ENCODE results near the gene RFLNA. TPM values are rescaled to one million over a fixed set of nuclear protein-coding genes. Genes with fewer than 3 reads are reported as not detected.
A peak's percentile ranks its signal among the peaks of the same experiment; 100 is the strongest.

Gene RFLNA
- total RNA-seq, 8 experiments from 2014 or later = 3.2 to 21.2 (median 4.9) TPM

GRCh38 chr12:124270671-124271070 is 24.2 kb upstream of the RFLNA start:
- 64 to 100% (median 68%) methylated on average over 1 to 6 of the region's 6 CpGs; no CpG with 5 or more reads in 5 of the 10 experiments for WGBS, 10 experiments
- no peak for ATAC-seq (replicated peaks in 6 of 8)
- Histone ChIP-seq H3K4me3 (no peak overlapping the region), H3K4me1 (replicated peaks in 1 of 2) (peaks cover 0 to 5% of the 10 kb centered on the region in 2 donors), H3K27ac (no peak overlapping the region)
- in situ Hi-C loops (cut with MboI; ENCODE audit: low pct_unique_long_range_greater_than_20kb in 2 of 9, low sequenced_read_pairs in 9 of 9, unreplicated experiment in 9 of 9) = no loop called here

GRCh38 chr12:124273630-124274029 is 21.3 kb upstream of the RFLNA start:
- ATAC-seq (replicated peaks in 6 of 8) = peak; percentile 77 to 97 (median 90)
- in situ Hi-C loops (cut with MboI; ENCODE audit: low pct_unique_long_range_greater_than_20kb in 2 of 9, low sequenced_read_pairs in 9 of 9, unreplicated experiment in 9 of 9) = no loop called here
- 80 to 100% (median 97%) methylated on average over 1 to 3 of the region's 3 CpGs for WGBS, 10 experiments
- H3K4me3 ChIP-seq = no peak overlapping the region
- no peak overlapping the region for H3K27ac ChIP-seq
- H3K4me1 ChIP-seq (replicated peaks in 1 of 2) = peaks cover 9 to 15% of the 10 kb centered on the region in 2 donors

DNA sequence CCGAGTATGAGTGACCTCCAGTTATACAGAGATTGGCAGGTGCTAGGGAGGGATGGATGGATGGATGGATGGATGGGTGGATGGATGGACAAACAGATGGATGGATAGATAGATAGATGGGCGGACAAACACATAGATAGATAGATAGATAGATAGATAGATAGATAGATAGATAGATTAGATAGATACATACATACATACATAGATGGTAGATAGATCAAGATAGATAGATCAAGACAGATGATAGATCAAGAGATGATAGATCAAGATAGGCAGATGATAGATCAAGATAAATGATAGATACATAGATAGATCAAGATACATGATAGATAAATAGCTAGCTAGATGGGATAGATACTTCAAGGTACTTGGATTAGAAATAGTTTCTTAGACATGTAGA is 18.6 kb upstream of the RFLNA start:
- Histone ChIP-seq H3K4me3 (no peak overlapping the region), H3K4me1 (replicated peaks in 1 of 2) (peaks cover 15 to 29% of the 10 kb centered on the region in 2 donors), H3K27ac (no peak overlapping the region)
- 71 to 100% (median 91%) methylated on average over 1 to 2 of the region's 2 CpGs; no CpG with 5 or more reads in 2 of the 10 experiments for WGBS, 10 experiments
- no peak for ATAC-seq (replicated peaks in 6 of 8)
- in situ Hi-C loops (cut with MboI; ENCODE audit: low pct_unique_long_range_greater_than_20kb in 2 of 9, low sequenced_read_pairs in 9 of 9, unreplicated experiment in 9 of 9) = loop anchor here in 1 of 9 experiments (25.0 kb wide), 1 partner anchor 239 kb away; no protein-coding TSS in a partner anchor

- Histone ChIP-seq H3K4me1 (replicated peaks in 1 of 2) (peaks cover 15 to 29% of the 10 kb centered on the region in 2 donors), H3K4me3 (no peak overlapping the region), H3K27ac (no peak overlapping the region)
- in situ Hi-C loops (cut with MboI; ENCODE audit: low pct_unique_long_range_greater_than_20kb in 2 of 9, low sequenced_read_pairs in 9 of 9, unreplicated experiment in 9 of 9) = loop anchor here in 1 of 9 experiments (25.0 kb wide), 1 partner anchor 240 kb away; no protein-coding TSS in a partner anchor
- peak in 5 of 8 experiments; percentile 12 to 61 (median 42) for ATAC-seq (replicated peaks in 6 of 8)
- WGBS, 10 experiments = 20 to 92% (median 54%) methylated on average over 1 to 9 of the region's 16 CpGs; no CpG with 5 or more reads in 7 of the 10 experiments
Observed at GRCh38 chr12:124277394-124278241, 17.3 kb upstream of the RFLNA start.

DNA sequence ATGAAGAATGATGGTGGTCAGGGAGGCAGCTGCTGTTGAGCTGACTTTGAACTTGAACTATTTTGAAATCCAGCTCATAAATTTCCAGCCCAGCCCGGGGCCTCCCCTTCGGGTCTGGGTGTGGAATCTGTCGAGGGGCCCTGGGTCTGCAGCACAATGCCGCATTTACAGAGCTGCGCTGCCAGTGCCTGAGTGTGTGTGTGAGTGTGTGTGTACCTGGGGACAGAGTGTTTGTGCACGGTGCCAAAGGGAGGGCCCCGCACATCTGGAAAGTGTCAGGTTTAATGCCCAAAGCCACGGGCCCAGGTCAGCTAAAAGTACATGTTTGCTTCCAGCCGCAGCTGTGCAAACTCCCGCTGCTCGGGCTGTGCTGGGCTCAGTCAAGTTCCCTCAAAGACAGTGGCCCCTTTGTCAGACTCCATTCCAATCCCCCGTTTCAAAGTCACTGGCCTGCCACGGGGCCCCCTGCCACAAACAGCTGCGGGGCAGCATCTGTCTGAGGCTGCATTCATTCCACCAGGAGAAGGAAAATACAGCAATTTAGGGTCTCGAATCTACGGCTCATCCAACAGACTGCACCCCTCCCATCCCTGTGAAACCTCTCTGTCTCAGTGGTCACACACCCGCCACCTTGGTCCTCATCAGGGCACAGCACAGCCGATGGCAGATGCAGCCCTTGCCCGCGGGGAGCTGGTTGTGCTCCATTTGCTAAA is 16.3 kb upstream of the RFLNA start:
- Histone ChIP-seq H3K4me3 (no peak overlapping the region), H3K4me1 (replicated peaks in 1 of 2) (peaks cover 15 to 28% of the 10 kb centered on the region in 2 donors), H3K27ac (peak overlapping the region in 1 of 2 donors; percentile 23)
- peak in 7 of 8 experiments; percentile 34 to 70 (median 43) for ATAC-seq (replicated peaks in 6 of 8)
- in situ Hi-C loops (cut with MboI; ENCODE audit: low pct_unique_long_range_greater_than_20kb in 2 of 9, low sequenced_read_pairs in 9 of 9, unreplicated experiment in 9 of 9) = loop anchor here in 1 of 9 experiments (25.0 kb wide), 1 partner anchor 241 kb away; no protein-coding TSS in a partner anchor
- 0 to 73% (median 50%) methylated on average over 1 to 9 of the region's 20 CpGs; no CpG with 5 or more reads in 3 of the 10 experiments for WGBS, 10 experiments

DNA sequence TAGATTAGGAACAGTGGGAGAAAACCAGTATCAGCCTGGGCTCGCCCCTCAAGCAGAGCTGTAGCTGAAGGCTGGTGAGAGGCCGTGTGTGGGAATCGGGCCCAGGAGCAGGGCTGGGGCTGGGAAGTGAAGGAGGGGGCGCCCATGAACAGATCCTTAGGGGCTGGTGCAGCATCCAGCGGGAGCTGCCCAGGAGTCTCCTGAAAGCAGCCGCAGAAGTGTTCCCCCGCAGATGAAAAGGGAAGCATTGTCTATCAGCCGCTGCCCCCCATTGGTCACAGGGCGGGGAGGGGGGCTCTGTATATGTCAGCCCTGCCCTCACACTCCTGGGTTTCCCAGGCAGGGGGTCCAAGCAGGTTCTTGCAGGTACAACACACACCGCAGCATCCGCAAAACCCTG is 15.6 kb upstream of the RFLNA start:
- H3K4me1 ChIP-seq (replicated peaks in 1 of 2) = peaks cover 15 to 24% of the 10 kb centered on the region in 2 donors
- H3K4me3 ChIP-seq = no peak overlapping the region
- in situ Hi-C loops (cut with MboI; ENCODE audit: low pct_unique_long_range_greater_than_20kb in 2 of 9, low sequenced_read_pairs in 9 of 9, unreplicated experiment in 9 of 9) = loop anchor here in 1 of 9 experiments (25.0 kb wide), 1 partner anchor 242 kb away; no protein-coding TSS in a partner anchor
- peak in 5 of 8 experiments; percentile 13 to 36 (median 29) for ATAC-seq (replicated peaks in 6 of 8)
- WGBS, 10 experiments = 58 to 87% methylated on average over 2 to 3 of the region's 11 CpGs; no CpG with 5 or more reads in 8 of the 10 experiments
- H3K27ac ChIP-seq = no peak overlapping the region

DNA sequence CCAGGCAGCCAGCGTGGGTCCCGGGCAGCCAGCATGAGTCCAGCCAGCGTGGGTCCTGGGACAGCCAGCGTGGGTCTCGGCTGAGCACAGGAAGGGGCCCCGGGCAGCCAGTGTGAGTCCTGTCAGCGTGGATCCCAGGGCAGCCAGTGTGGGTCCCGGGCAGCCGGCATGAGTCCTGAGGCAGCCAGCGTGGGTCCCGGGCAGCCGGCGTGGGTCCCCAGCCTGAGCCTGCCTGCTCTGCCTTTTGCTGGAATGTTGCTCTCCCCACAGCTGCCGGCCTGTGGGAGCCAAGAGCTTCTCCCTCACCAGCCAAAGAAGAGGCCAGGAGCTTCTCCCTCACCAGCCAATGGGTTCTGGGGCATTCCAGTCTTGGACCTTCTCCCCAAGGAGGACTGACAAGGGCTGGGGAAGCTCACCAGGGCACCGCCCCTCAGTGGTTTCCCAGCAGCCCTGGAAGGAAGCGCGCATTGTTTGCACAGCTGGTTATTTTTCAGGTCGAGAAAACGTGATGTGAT is 15.0 kb upstream of the RFLNA start:
- H3K4me3 ChIP-seq = no peak overlapping the region
- ATAC-seq (replicated peaks in 6 of 8) = peak; percentile 39 to 88 (median 54)
- H3K27ac ChIP-seq = no peak overlapping the region
- in situ Hi-C loops (cut with MboI; ENCODE audit: low pct_unique_long_range_greater_than_20kb in 2 of 9, low sequenced_read_pairs in 9 of 9, unreplicated experiment in 9 of 9) = loop anchor here in 1 of 9 experiments (25.0 kb wide), 1 partner anchor 243 kb away; no protein-coding TSS in a partner anchor
- WGBS, 10 experiments = 0 to 100% (median 40%) methylated on average over 2 to 8 of the region's 19 CpGs; no CpG with 5 or more reads in 4 of the 10 experiments
- H3K4me1 ChIP-seq (replicated peaks in 1 of 2) = peaks cover 15 to 24% of the 10 kb centered on the region in 2 donors

- no peak for ATAC-seq (replicated peaks in 6 of 8)
- Histone ChIP-seq H3K4me1 (replicated peaks in 1 of 2) (peaks cover 15 to 24% of the 10 kb centered on the region in 2 donors), H3K27ac (no peak overlapping the region), H3K4me3 (no peak overlapping the region)
- 60 to 100% (median 79%) methylated on average over 1 to 2 of the region's 2 CpGs; no CpG with 5 or more reads in 1 of the 10 experiments for WGBS, 10 experiments
- in situ Hi-C loops (cut with MboI; ENCODE audit: low pct_unique_long_range_greater_than_20kb in 2 of 9, low sequenced_read_pairs in 9 of 9, unreplicated experiment in 9 of 9) = loop anchor here in 1 of 9 experiments (25.0 kb wide), 1 partner anchor 244 kb away; no protein-coding TSS in a partner anchor
Observed at GRCh38 chr12:124281309-124281708, 13.6 kb upstream of the RFLNA start.

- H3K4me3 ChIP-seq = no peak overlapping the region
- WGBS, 10 experiments = 0 to 100% (median 82%) methylated on average over 1 to 5 of the region's 5 CpGs; no CpG with 5 or more reads in 2 of the 10 experiments
- peaks cover 15 to 24% of the 10 kb centered on the region in 2 donors for H3K4me1 ChIP-seq (replicated peaks in 1 of 2)
- in situ Hi-C loops (cut with MboI; ENCODE audit: low pct_unique_long_range_greater_than_20kb in 2 of 9, low sequenced_read_pairs in 9 of 9, unreplicated experiment in 9 of 9) = loop anchor here in 1 of 9 experiments (25.0 kb wide), 1 partner anchor 245 kb away; no protein-coding TSS in a partner anchor
- H3K27ac ChIP-seq = no peak overlapping the region
- ATAC-seq (replicated peaks in 6 of 8) = no peak
Observed at GRCh38 chr12:124282287-124282686, 12.6 kb upstream of the RFLNA start.

- WGBS, 10 experiments = 65 to 100% (median 83%) methylated on average over 1 to 7 of the region's 7 CpGs
- Histone ChIP-seq H3K4me3 (no peak overlapping the region), H3K4me1 (replicated peaks in 1 of 2) (peaks cover 9 to 17% of the 10 kb centered on the region in 2 donors), H3K27ac (no peak overlapping the region)
- ATAC-seq (replicated peaks in 6 of 8) = no peak
- in situ Hi-C loops (cut with MboI; ENCODE audit: low pct_unique_long_range_greater_than_20kb in 2 of 9, low sequenced_read_pairs in 9 of 9, unreplicated experiment in 9 of 9) = loop anchor here in 1 of 9 experiments (25.0 kb wide), 1 partner anchor 246 kb away; no protein-coding TSS in a partner anchor
Observed at GRCh38 chr12:124283326-124283725, 11.6 kb upstream of the RFLNA start.

GRCh38 chr12:124284368-124284767 is 10.5 kb upstream of the RFLNA start:
- Histone ChIP-seq H3K27ac (no peak overlapping the region), H3K4me3 (no peak overlapping the region), H3K4me1 (replicated peaks in 1 of 2) (peaks cover 5 to 12% of the 10 kb centered on the region in 2 donors)
- in situ Hi-C loops (cut with MboI; ENCODE audit: low pct_unique_long_range_greater_than_20kb in 2 of 9, low sequenced_read_pairs in 9 of 9, unreplicated experiment in 9 of 9) = loop anchor here in 1 of 9 experiments (25.0 kb wide), 1 partner anchor 247 kb away; no protein-coding TSS in a partner anchor
- no peak for ATAC-seq (replicated peaks in 6 of 8)
- 66 to 100% (median 86%) methylated on average over 1 to 5 of the region's 5 CpGs; no CpG with 5 or more reads in 5 of the 10 experiments for WGBS, 10 experiments

- no peak overlapping the region for H3K4me3 ChIP-seq
- peak in 3 of 8 experiments; percentile 35 to 37 (median 36) for ATAC-seq (replicated peaks in 6 of 8)
- H3K27ac ChIP-seq = no peak overlapping the region
- WGBS, 10 experiments = 30 to 100% (median 60%) methylated on average over 1 to 8 of the region's 8 CpGs; no CpG with 5 or more reads in 3 of the 10 experiments
- in situ Hi-C loops (cut with MboI; ENCODE audit: low pct_unique_long_range_greater_than_20kb in 2 of 9, low sequenced_read_pairs in 9 of 9, unreplicated experiment in 9 of 9) = loop anchor here in 1 of 9 experiments (25.0 kb wide), 1 partner anchor 249 kb away; no protein-coding TSS in a partner anchor
- peaks cover 13 to 14% of the 10 kb centered on the region in 2 donors for H3K4me1 ChIP-seq (replicated peaks in 1 of 2)
Observed at GRCh38 chr12:124286414-124286813, 8.5 kb upstream of the RFLNA start.

Measured in motor neuron (in vitro differentiated cells).